ENCODE measurements around the gene DTX3L. TPM values are rescaled to one million over a fixed set of nuclear protein-coding genes. Genes with fewer than 3 reads are reported as not detected.
A peak's percentile ranks its signal among the peaks of the same experiment; 100 is the strongest.
"Not testable (repeated sequence)": the region's sequence is repeated elsewhere in the genome, so short reads cannot be mapped to it uniquely, and the experiment has no call there.

DTX3L gene
- total RNA-seq, 1 donor from 2014 or later, result 14.6 TPM

- DNase-seq (ENCODE audit: missing footprints) (no peak), ATAC-seq (no peak)
- intact Hi-C loops (cut with DNase I), result no loop called here
Observed at GRCh38 chr3:122558605-122559004, 5.5 kb upstream of the DTX3L start.

GRCh38 chr3:122559906-122560305 lies 4.2 kb upstream of the DTX3L start:
- intact Hi-C loops (cut with DNase I), result loop anchor here (10.0 kb wide), 1 partner anchor 235 kb away; the partner anchor contains the start of genes HSPBAP1 and SLC49A4
- ATAC-seq, result no peak
- DNase-seq (ENCODE audit: missing footprints), result no peak

- no peak for ATAC-seq
- intact Hi-C loops (cut with DNase I), result loop anchor here (10.0 kb wide), 1 partner anchor 234 kb away; the partner anchor contains the start of genes HSPBAP1 and SLC49A4
- DNase-seq (ENCODE audit: missing footprints), result no peak
Observed at GRCh38 chr3:122560680-122561079, 3.5 kb upstream of the DTX3L start.

GRCh38 chr3:122562923-122563716 lies 1.0 kb upstream of the DTX3L start:
- ATAC-seq, result no peak
- DNase-seq (ENCODE audit: missing footprints), result no peak

GRCh38 chr3:122563717-122564025 lies 467 bp upstream of the DTX3L start:
- intact Hi-C loops (cut with DNase I), result loop anchor here (1.0 to 10.0 kb wide), 2 partner anchors 116 to 231 kb away; partner anchors contain the start of genes HSPBAP1 and SLC49A4
- peak; percentile 32 for ATAC-seq
- no peak for DNase-seq (ENCODE audit: missing footprints)

More at GRCh38 chr3:122562923-122563716, 1.0 kb upstream of the DTX3L start:
- intact Hi-C loops (cut with DNase I), result loop anchor here (10.0 kb wide), 1 partner anchor 232 kb away; the partner anchor contains the start of genes HSPBAP1 and SLC49A4

GRCh38 chr3:122568131-122568530 lies 4.0 kb downstream of the DTX3L start:
- intact Hi-C loops (cut with DNase I), result loop anchor here (10.0 kb wide), 1 partner anchor 227 kb away; the partner anchor contains the start of genes HSPBAP1 and SLC49A4
- DNase-seq (ENCODE audit: missing footprints); ATAC-seq: not testable (repeated sequence)

- ATAC-seq (no peak), DNase-seq (ENCODE audit: missing footprints) (no peak)
- intact Hi-C loops (cut with DNase I), result loop anchor here (10.0 kb wide), 1 partner anchor 226 kb away; the partner anchor contains the start of genes HSPBAP1 and SLC49A4
Observed at GRCh38 chr3:122568755-122569154, 4.6 kb downstream of the DTX3L start.

GRCh38 chr3:122572940-122573412 lies 8.8 kb downstream of the DTX3L start:
- ATAC-seq, result peak; percentile 48

GRCh38 chr3:122576174-122576940 lies 12.2 kb downstream of the DTX3L start:
- ATAC-seq, result no peak
- DNase-seq (ENCODE audit: missing footprints), result no peak
- intact Hi-C loops (cut with DNase I), result no loop called here

More at GRCh38 chr3:122572940-122573412, 8.8 kb downstream of the DTX3L start:
- DNase-seq (ENCODE audit: missing footprints), result no peak
- intact Hi-C loops (cut with DNase I), result no loop called here

- ATAC-seq (peak; percentile 70), DNase-seq (ENCODE audit: missing footprints) (peak; percentile 69)
- intact Hi-C loops (cut with DNase I), result no loop called here
Observed at GRCh38 chr3:122577409-122578031, 13.4 kb downstream of the DTX3L start, which contains the start of gene PARP15. Gene PARP15 (plus strand): TSS chr3:122577650. CDS start chr3:122577668, 18 bp downstream.

- intact Hi-C loops (cut with DNase I), result no loop called here
- DNase-seq (ENCODE audit: missing footprints), result no peak
- ATAC-seq, result no peak
Observed at GRCh38 chr3:122578069-122578740, 14.1 kb downstream of the DTX3L start.

GRCh38 chr3:122580470-122580869 lies 16.3 kb downstream of the DTX3L start:
- intact Hi-C loops (cut with DNase I), result no loop called here
- DNase-seq (ENCODE audit: missing footprints), result no peak
- ATAC-seq, result no peak

- no peak for ATAC-seq
- intact Hi-C loops (cut with DNase I), result no loop called here
- DNase-seq (ENCODE audit: missing footprints), result no peak
Observed at GRCh38 chr3:122581622-122582021, 17.5 kb downstream of the DTX3L start.

- no peak for DNase-seq (ENCODE audit: missing footprints)
- intact Hi-C loops (cut with DNase I), result no loop called here
- ATAC-seq, result no peak
Observed at GRCh38 chr3:122582390-122582789, 18.3 kb downstream of the DTX3L start.

- intact Hi-C loops (cut with DNase I), result no loop called here
- DNase-seq (ENCODE audit: missing footprints) (no peak), ATAC-seq (no peak)
Observed at GRCh38 chr3:122586098-122586497, 22.0 kb downstream of the DTX3L start.

- no peak for DNase-seq (ENCODE audit: missing footprints)
- ATAC-seq, result no peak
- intact Hi-C loops (cut with DNase I), result no loop called here
Observed at GRCh38 chr3:122586773-122587485, 22.8 kb downstream of the DTX3L start.

GRCh38 chr3:122587572-122587971 lies 23.4 kb downstream of the DTX3L start:
- ATAC-seq, result no peak
- no peak for DNase-seq (ENCODE audit: missing footprints)
- intact Hi-C loops (cut with DNase I), result no loop called here

- ATAC-seq (no peak), DNase-seq (ENCODE audit: missing footprints) (no peak)
- intact Hi-C loops (cut with DNase I), result no loop called here
Observed at GRCh38 chr3:122589297-122589696, 25.2 kb downstream of the DTX3L start.
